Endothelial cell of umbilical vein (primary cell): ENCODE data around the gene CASD1.

Experiments used
- CTCF ChIP-seq, 2 donors: IDR thresholded peaks; 1 replicate in 1 of 2; 2 replicates in 1 of 2; pipeline ENCODE4 v1.5.1; 2011; ENCODE audit warnings: low read length in 2 of 2, mild to moderate bottlenecking in 2 of 2, moderate library complexity in 2 of 2, control low read depth in 1 of 2, inconsistent platforms in 1 of 2, low read depth in 1 of 2; ENCODE audit not compliant: insufficient read depth in 1 of 2; ENCODE audit errors: extremely low read depth in 1 of 2
- MAX ChIP-seq: IDR thresholded peaks from 2 replicates; pipeline ENCODE4 v1.6.1; 2011; ENCODE audit not compliant: insufficient read depth, insufficient read length
- MYC ChIP-seq: IDR thresholded peaks from one replicate; pipeline ENCODE4 v1.6.1; 2011; ENCODE audit warnings: mild to moderate bottlenecking, low read depth, low read length
- POLR2A ChIP-seq: IDR thresholded peaks from 2 replicates; pipeline ENCODE4 v1.6.1; 2012; ENCODE audit warnings: low read depth, mild to moderate bottlenecking, control low read depth, low read length

GRCh38 chr7:94525923-94526322 is 16.3 kb downstream of the CASD1 start:
- no peak for TF ChIP-seq POLR2A
- TF ChIP-seq CTCF (IDR thresholded peaks at IDR 0.05; ENCODE audit: extremely low read depth in 1 of 2, insufficient read depth in 1 of 2, low read depth in 1 of 2, low read length in 2 of 2) = no peak
- TF ChIP-seq MYC = no peak
- no peak for TF ChIP-seq MAX
